ENCODE measurements around the gene CLCA1. TPM values are rescaled to one million over a fixed set of nuclear protein-coding genes. Genes with fewer than 3 reads are reported as not detected.

The CLCA1 gene
- total RNA-seq, 2 donors from 2014 or later: not detected

DNA sequence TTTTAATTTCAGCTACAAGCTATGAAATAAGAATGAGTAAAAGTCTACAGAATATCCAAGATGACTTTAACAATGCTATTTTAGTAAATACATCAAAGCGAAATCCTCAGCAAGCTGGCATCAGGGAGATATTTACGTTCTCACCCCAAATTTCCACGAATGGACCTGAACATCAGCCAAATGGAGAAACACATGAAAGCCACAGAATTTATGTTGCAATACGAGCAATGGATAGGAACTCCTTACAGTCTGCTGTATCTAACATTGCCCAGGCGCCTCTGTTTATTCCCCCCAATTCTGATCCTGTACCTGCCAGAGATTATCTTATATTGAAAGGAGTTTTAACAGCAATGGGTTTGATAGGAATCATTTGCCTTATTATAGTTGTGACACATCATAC is 13.7 kb upstream of the CLCA1 start:
- DNase-seq (ENCODE audit: low spot score): no peak
- intact Hi-C loops (cut with DNase I): no loop called here

DNA sequence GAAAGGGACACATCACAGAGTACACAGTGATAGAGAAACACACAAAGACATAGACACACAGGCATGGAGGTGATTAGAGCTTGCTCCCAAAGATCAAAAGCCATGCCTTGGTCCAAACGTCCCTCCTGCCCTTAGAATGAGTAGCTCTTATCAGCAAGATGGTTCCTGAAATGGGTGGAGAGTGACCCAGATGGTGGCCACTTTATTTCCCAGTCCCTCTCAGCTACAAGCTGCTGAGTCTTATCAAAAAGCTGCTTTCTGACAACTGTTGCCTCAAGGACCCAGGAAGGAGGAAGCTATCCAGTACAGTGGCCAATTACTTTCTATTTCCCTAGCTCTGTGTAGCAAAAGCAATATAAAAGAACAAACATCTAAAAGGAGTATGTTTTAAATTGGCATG is 7.7 kb upstream of the CLCA1 start:
- intact Hi-C loops (cut with DNase I): no loop called here
- no peak for DNase-seq (ENCODE audit: low spot score)

DNA sequence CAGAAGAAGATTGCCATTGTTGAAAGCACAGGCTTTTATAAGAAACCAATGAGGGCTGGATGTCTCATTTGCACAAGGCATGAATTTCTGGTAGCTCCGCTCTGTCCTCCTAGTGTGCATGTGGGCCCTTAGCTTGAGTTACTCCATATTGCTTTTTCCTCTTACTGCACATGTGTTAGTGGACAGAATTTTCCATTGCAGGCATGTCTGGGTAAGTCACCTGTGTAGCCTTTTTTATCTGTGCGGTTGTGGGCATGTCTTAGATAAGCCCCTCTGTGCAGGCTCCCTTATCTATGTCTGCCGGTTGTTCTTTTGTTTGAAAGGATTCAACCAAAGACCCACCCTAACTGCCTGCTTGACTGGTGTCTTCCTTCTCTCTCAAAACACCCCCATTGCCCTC is 7.2 kb upstream of the CLCA1 start:
- no peak for DNase-seq (ENCODE audit: low spot score)
- intact Hi-C loops (cut with DNase I): no loop called here

DNA sequence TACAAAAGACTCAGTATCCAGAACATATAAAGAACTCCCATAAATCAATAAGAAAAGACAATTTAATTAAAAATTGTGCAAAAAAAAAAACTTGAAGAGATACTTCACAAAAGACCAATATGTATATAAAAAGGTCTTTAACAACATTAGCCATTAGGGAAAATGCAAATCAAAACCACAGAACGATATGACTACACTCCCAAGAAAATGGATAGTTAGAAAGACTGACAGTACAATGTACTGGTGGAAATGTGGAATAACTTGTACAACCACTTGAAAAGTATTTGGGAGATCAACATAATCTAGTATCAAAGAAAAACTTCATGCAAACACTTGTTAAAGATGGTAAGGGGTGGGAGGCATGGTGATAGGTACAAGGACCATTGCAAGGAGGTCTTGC is 3.9 kb upstream of the CLCA1 start:
- intact Hi-C loops (cut with DNase I): no loop called here

DNA sequence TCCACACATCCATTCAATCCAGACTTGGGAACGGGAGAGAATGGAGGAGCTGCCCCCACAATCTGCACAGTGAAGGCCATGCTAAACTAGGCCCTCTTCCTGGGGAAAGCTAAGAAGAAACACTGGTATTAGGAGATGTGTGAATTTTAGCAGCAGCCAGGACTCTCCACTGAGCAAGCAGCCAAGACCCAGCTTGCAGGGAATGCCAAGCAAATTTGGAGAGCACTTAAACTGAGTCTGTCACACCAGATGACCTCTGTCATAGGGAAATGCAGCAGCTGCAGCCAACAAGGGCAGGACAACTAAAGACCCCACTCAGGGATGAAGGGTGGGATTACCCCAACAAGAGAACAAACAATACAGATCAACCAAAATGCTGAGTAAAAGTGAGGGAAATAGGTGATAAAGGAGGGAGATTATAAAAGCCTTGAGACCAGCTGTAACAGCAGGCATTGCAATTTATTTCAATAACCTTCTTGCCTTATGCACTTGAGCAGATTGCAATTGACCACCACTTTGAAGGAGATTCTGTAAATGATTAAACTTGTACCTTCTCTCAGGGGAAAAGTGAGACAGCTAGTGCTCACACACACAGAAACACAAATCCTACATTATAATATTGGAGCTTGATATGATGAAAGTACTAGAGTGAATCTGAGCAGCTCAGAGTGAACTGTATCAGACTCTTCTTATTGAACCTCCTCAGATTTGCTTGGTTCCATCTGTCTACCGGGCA is 2.5 kb upstream of the CLCA1 start:
- no peak for DNase-seq (ENCODE audit: low spot score)
- intact Hi-C loops (cut with DNase I): no loop called here

More for the DNA sequence above, 3.9 kb upstream of the CLCA1 start:
- no peak for DNase-seq (ENCODE audit: low spot score)

DNA sequence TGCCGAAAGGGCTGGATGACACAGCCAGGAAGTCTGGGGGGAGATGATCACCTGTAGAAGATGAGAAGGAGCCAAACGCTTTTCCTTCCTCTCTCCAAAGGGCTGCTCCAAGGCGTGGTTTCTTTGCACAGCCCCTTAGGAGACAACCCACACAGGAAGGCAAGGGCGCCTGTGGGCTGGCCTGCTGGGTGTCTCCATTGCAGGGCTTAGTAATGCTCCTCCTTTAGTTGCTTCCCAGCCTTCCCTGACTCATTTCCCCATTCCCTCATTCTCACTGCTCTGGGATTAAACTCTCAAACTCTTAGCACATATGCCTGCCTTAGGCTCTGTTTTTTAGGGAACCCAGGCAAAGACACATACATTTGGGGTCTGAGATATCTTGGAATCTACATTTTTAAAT is 1.7 kb upstream of the CLCA1 start:
- DNase-seq (ENCODE audit: low spot score): no peak
- intact Hi-C loops (cut with DNase I): no loop called here

DNA sequence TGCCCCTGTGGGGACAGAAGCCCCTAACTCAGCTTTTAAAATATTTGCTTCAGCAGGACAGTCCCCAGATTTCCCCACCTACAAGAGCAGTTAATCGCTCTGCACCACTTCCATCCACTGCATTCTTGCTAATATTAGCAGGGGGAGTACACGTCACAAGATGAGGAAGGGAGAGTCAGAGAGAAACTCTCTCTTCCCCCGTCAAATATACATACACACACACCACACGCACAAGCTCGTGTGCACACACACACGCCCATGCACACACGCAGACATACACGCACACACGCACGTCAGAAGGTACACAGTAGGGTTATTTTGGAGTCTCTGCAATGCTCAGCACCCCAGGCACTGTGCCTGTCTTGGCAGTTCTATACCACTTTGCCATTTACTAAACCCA is 2.1 kb downstream of the CLCA1 start:
- intact Hi-C loops (cut with DNase I): no loop called here
- no peak for DNase-seq (ENCODE audit: low spot score)

DNA sequence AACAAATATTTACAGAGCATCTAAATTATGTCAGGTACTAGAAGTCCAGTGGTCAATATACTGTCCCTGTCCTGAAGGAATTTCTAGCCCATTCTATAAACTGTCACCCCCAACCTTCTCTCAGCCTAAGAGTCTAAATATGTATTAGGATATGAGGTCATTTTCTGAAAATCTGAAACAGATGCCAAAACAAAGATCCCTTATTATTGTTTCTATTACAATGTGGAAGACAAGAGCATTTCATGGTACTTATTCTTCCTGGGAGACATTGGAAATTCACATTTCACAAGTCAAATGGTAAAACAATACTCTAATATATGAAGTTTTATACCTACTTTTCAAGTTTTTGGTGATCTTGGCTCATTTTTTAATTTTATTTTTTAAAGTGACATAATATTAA is 2.6 kb downstream of the CLCA1 start:
- intact Hi-C loops (cut with DNase I): no loop called here
- no peak for DNase-seq (ENCODE audit: low spot score)

DNA sequence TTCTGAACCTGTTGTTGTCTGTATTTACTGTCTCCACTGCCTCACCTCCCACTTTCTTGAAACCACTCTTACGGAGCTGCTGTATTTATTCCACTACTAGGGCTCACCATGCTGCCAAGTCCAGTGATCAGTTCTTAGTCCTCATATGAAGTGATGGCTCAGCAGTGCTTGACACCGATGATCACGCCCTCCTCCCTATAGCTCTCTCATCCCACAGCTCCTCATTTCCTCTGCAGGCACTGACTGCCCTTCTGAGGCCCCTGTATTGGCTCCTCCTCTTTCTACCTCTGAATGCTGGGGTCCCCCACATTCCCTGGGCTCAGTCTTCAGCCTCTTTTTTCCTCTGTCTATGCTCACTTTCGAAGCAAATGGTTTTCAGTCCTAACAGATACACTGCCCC is 3.4 kb downstream of the CLCA1 start:
- intact Hi-C loops (cut with DNase I): no loop called here
- DNase-seq (ENCODE audit: low spot score): no peak

DNA sequence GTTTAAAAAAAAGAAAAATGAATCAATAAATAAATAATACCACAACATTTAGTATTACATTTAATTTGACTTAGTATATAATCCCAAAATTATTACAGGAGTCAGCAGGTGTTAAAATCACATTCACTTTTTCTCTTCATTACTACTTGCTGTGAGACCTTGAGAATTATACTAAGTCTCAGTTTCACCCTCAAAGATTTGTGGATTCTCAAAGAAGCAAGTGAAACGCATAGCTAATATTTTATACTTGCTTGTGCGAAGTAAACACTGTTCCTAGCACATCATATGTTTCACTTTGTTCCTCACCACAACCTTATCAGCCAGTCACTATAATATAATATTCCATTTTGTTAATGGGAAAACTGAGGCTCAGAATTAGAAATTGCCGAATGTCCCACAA is 4.0 kb downstream of the CLCA1 start:
- intact Hi-C loops (cut with DNase I): no loop called here
- no peak for DNase-seq (ENCODE audit: low spot score)

DNA sequence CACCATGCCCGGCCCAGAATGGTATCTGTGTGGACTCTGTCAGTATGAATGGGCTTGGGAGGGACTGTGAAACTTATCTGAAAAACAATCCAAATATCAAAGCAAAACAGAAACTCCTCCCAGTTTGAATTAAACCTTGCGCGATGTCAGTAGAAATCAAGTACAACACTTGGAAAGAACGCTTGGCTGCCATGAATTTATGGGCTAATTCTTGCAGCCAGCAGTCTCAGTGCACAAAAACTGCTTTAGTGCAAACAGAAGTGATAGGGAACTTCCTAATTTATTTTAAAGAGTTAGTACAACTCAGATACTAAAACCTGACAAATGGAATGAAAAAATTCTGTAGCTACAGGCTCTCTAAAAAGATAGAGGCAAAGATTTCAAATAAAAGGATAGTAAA is 8.5 kb downstream of the CLCA1 start:
- intact Hi-C loops (cut with DNase I): no loop called here
- DNase-seq (ENCODE audit: low spot score): no peak

DNA sequence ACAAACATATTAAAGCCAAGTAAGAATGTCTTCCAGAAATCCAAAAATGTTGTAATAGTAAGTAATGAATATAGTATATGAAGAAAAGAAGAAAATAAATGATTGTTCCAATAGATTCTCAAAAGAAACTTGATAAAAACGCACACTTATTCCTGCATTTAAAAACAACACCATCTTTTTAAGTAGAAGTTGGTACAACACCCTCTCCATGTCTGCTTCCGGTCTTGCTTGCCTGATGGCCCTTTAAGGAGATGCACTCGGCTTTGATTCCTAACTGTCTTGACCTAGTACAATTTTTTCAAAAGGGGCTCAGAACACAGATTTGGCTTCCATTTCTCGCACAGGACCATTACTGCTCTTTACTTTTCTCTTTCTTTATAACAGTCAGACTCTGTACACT is 9.0 kb downstream of the CLCA1 start:
- DNase-seq (ENCODE audit: low spot score): no peak
- intact Hi-C loops (cut with DNase I): no loop called here

DNA sequence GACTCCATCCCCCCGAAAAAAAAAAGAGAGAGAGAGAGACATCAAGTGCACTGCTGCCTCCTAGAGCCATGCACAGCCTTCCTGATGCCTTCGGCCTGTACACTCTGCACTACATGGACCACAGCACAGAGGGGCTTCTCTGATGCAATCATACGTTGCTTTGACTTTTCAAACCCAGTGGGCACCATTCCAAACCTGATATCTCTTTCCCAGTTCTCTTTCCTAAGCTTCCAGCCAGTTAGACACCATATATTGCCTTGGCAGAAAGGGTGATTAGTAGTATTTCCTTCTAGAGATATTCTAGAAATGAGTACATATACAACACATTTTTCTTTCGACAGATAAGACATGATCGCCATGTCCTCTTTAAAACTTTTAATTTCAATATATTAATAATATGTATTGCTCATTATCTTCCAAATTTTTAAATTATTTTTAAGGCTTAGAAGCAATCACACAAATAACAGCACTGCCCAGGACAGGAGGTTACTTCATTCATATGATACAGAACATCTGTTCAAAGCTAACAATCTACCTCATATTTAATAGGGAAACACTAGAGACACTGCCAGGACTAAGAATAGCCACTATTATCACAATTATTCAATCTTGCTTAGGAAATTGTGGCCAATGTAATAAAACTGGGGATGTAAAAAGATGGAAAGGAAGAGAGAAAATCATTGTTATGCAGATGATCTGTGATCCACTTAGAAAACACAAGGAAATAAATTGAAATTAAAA is 9.9 kb downstream of the CLCA1 start:
- no peak for DNase-seq (ENCODE audit: low spot score)
- intact Hi-C loops (cut with DNase I): no loop called here

DNA sequence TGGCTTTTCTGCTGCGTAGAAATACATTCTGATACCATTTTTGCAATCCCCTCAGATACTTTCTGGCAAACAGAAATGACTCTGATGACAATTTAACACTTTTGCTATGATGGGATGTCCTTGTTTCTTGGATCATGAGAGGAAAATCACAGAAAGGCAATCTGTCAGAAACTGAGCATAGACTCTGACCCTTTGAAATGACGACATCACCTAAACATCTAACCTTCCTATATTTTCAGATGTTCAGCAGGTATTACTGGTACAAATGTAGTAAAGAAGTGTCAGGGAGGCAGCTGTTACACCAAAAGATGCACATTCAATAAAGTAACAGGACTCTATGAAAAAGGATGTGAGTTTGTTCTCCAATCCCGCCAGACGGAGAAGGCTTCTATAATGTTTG is 13.2 kb downstream of the CLCA1 start:
- no peak for DNase-seq (ENCODE audit: low spot score)
- intact Hi-C loops (cut with DNase I): no loop called here

DNA sequence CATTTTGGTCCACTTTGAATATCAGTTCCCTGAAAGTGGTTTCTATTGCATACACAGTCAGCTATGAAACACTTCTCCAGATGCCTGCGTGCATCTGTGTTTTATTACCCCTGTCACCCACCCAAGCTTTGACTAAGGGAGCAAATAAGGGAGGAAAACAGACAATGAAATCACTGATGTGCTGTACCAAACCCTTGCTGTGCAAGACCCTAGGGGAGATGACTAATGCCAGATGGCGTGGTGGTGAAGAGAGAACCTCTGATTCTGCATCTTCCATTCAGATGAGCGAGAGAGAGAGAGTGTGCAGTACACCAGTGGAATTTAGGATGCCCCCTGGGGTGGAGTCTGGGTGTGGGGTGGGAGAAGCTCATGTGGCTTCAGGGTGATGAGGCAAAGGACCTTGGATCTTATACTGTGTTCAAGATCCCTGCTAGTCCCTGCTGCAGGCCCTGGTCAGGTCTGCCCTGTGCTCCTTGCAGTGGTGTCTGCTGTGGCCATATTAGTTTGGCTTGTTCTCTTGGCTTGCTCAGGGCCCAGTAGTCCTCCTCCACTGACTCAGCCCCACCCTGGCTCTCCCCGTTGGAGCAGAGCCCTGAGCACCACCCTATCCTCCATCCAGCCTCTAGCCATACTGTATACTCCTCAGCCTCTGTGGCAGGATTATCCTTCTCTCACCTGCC is 18.5 kb downstream of the CLCA1 start:
- intact Hi-C loops (cut with DNase I): no loop called here
- DNase-seq (ENCODE audit: low spot score): peak; percentile 77

DNA sequence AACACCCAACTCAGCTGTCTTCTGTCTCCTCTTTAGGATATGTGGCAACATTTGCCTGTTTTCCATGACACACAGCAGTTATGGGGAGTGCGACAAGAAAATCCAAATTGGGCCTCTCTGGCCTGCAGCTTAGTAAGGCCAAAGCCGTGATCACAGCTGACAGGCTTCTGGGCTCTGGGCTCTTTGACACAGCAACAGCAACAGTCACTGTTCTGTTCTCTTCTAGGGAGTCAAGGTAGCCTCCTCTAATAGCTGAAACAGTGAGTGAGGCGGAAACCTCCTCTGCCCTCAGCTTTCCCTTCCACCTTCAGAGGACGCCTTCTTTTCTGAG is 19.0 kb downstream of the CLCA1 start:
- peak; percentile 72 for DNase-seq (ENCODE audit: low spot score)
- intact Hi-C loops (cut with DNase I): no loop called here

DNA sequence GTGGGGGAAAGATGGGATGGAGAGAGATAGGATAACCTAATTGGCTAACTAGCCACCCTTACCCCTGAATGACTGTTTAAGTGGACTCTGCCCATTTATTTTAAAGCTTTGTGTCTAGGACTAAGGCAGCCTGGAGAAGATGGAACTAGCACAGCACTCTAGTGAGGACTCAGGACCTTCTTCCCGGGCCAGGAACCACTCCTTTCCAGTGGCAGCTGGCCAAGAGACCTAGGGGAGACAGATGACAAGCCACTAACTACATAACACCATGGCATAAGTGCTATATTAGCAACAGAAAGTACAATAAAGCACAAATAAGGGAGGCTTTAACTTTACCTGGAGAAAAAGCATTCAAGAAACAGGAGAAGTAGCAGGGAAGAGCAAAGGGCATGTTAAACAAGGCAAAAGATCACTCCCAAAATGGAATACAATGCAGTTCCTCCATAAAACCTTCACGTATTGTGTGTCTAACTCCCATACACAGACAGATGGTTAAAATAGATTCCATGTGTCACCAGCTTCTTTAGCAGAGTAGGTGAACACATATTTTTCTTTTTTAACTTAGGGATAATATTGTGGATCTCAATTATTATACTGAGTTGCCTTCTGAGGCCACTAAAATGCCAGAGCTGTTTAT is 20.6 kb downstream of the CLCA1 start:
- intact Hi-C loops (cut with DNase I): no loop called here
- no peak for DNase-seq (ENCODE audit: low spot score)

DNA sequence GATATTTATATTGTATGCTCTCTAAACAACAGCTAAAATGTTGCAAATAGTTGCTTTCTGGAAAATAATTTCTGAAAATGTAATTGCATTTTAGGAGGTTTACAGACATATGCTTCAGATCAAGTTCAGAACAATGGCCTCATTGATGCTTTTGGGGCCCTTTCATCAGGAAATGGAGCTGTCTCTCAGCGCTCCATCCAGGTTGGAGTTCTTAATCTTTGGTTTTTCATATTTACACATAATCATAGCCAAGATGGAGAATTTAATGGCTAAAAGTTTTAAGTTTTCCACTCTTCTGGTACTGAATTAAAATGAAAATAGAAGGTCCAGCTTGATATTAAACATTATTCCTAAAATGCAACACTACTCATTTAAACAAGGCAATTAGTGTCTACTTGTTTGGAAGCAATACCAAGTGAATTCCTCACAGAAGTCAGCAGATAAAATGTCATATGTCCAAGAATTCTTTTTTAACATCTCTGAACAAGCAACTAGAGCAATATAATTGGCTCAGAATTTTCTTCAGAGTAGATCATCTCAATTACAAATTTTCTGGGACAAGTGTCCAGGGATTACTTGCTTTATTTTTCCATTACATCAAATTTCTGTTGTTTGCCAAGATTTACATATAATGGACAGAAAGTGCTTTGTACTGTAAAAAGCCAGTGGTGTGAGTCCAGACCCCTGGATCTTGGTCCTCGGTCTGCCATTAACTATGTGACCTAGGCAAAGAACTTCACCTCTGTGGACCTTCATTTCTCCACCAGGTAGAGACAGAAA is 22.6 kb downstream of the CLCA1 start:
- DNase-seq (ENCODE audit: low spot score): no peak
- intact Hi-C loops (cut with DNase I): no loop called here

DNA sequence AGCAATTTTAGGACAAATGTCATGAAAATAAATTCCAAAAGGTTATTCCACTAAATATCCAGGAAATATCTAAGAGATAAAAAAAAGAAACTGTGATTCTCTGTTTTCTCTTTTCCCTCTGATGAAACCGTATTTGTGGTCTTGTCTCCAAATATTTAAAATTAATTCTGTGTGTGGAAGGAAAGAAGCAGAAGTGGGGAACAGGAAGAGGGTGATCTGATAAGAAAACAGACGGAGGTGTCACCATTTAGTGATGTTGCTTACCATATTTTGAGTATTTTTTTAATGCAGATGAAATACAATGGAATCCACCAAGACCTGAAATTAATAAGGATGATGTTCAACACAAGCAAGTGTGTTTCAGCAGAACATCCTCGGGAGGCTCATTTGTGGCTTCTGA is 29.6 kb downstream of the CLCA1 start:
- no peak for DNase-seq (ENCODE audit: low spot score)
- intact Hi-C loops (cut with DNase I): no loop called here
